HG03175 (cell line): ENCODE data around the gene KCTD11.

ENCODE experiments used
- ATAC-seq: cut with Tn5 transposase; IDR thresholded peaks from one replicate; pipeline ENCODE4 v1.9.1; 2021; ENCODE audit warnings: mild to moderate bottlenecking, moderate library complexity; ENCODE audit not compliant: unreplicated experiment

The KCTD11 gene

GRCh38 chr17:7351665-7352502 is at the start of gene KCTD11:
Gene KCTD11 (plus strand): TSS chr17:7352162.
- peak; percentile 70 for ATAC-seq

DNA sequence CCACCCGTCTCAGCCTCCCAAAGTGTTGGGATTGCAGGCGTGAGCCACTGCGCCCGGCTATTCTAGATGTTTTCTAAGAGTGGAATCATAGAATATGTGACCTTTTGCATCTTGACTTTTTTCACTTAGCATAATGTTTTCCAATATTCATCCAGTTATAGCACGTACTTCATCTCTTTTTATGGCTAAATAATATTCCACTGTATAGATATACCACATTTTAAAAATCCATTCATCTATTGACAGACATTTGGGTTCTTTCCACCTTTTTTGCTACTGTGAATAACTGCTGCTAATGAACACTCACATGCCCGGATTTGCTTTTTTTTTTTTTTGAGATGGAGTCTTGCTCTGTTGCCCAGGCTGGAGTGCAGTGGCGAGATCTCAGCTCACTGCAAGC is 47.8 kb upstream of the KCTD11 start:
- ATAC-seq: no peak

- peak; percentile 78 for ATAC-seq
These were observed 44.9 kb upstream of the KCTD11 start, which contains the start of gene EIF5A for GRCh38 chr17:7306911-7307685. Gene EIF5A (plus strand): TSS chr17:7307628. CDS start chr17:7309636, 2,008 bp downstream.

- ATAC-seq: no peak
These were observed 44.0 kb upstream of the KCTD11 start for GRCh38 chr17:7307686-7308624.

DNA sequence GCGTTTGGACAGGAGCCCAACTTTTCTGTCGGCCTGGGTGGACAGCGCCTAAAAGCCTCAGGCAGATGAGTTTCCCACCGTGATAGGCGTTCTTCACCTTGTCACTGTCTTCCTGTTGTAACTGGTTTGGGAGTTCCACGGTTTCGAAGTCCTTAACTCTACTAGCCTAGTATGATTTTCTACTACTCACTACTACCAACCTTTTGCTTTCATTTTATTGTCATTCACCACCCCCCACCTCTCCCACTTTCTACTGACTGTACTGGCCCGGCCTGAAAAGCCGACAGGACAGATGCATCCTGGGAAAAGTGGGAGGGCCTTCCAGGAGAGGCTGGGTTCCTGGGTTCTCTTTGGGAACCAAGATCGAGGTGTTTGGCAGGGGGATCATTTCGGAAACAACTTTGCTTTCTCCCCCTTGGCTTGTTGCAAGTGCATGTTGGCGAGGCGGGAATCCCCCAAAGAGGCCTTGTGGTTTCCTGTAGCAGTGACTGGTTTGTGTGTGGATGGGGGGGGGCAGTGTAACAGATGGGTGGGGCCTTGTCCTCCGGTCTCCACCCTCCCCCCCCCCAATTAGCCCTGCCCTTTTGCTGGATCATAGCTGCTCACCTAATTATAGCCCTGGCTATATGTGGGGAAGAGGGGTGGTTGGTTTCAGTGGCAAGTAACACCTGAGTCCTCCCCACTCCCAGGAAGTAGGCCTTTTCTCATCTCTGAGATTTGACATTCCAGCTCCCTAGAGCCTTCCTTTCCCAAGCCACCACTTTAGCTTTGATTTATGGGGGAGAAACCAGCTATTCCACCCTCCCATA is 43.1 kb upstream of the KCTD11 start:
- ATAC-seq: no peak

GRCh38 chr17:7309628-7310027 is 42.3 kb upstream of the KCTD11 start:
- no peak for ATAC-seq

DNA sequence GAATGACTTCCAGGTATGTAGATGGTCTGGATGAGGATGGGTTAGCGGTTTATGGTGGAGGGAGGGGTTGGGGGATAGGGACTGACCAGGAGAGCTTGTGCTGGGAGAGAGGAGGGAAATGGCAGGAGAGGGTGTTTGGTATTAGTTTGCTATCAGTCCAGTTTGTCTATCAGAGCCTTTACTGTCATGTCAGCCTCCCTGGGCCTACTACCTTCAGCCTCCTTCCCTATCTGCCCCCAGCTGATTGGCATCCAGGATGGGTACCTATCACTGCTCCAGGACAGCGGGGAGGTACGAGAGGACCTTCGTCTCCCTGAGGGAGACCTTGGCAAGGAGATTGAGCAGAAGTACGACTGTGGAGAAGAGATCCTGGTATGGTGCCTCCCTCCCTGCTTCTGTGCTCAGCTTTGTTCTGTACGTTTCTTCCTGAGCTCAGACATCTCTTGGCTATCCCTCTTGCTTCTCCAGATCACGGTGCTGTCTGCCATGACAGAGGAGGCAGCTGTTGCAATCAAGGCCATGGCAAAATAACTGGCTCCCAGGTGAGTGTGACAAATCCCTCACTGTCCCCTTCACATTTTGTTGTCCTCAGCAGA is 40.8 kb upstream of the KCTD11 start:
- ATAC-seq: no peak

- no peak for ATAC-seq
These were observed 39.4 kb upstream of the KCTD11 start for GRCh38 chr17:7312432-7313087.

DNA sequence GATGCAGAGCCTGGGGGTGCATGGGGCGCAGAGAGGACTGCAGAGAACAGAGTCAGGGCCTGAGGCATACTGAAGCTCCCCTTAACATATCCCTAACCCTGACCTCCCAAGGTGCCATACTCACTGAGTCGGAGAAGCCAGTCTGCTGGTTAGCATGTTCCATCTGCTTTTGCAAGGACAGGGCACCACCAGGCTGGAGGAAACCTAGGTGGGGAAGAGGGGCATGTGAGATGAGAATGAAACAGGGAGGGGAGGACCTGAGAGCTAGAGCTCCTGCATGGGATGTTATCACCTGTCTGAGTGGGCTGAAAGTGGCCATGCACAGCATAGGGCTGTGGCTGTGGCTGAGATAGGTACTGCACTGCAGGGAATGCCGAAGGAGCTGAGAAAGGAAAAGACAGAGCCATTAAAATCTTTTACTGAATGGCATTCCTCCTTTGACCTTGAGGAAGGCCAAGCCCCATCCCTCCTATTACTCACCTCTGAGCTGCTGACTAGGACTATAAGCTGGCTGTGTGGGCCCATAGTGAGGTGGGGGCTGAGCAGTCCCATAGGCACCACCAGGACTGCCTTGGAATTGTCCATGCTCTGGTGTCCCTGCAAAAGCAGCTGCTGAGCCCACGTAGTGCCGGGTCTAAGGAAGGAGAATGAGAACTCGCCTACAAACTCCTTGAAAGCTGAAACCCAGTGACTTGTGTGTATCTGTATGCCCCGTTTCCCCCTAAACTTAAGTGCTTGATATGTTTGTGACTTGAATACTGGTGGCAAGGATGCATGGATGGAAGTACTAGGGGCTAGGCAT is 38.7 kb upstream of the KCTD11 start:
- ATAC-seq: no peak

- no peak for ATAC-seq
These were observed 37.9 kb upstream of the KCTD11 start for GRCh38 chr17:7313890-7314718.

DNA sequence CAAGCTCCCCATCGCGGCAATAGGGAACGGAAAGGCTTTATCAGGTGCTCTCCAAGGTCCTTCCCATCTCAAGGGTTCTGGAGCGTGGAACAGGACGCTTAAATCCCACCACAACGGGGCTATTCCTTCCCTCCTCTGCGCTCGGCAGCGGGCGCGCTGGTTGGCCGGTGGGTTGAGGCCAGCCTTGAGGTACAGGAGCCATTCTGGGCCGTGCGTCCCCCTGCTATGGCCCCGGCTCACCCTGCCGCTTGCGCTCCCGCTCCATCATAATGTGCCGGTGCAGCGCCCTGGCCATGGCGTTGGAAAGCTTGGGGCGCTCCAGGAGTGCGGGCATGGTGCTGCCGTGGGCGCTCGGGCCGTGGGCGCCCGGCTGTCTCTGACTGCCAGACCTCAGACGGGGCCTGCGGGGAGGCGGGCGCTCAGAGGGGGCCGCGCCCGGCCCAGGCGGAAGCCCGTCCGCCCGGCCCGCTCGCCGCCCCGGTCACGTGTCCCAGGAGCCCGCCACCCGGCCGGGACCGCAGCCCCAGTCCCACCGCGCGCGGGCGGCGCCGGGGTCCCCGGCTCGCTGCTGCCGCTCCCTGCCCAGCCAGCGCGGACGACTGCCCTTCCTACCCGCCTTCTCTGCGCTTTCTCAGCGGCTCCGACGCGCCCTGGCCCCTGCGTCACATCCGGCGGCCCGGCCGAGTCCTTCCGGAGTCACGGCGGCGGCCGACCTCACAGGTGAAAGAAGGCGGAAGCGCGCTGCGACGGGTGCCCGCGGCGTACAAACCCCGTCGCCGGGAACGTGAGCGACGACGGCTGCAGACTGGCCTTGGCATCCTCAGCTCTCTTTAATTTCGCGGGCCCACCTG is 37.0 kb upstream of the KCTD11 start, which contains the start of gene GPS2:
GPS2 (minus strand) TSS at position 642 of the 851 bp plus-strand sequence; CDS start at position 334, 308 bp downstream.
- peak; percentile 80 for ATAC-seq

GRCh38 chr17:7315570-7316235 is 36.3 kb upstream of the KCTD11 start:
- ATAC-seq: no peak

GRCh38 chr17:7317161-7317803 is 34.7 kb upstream of the KCTD11 start:
- no peak for ATAC-seq

- no peak for ATAC-seq
These were observed 33.7 kb upstream of the KCTD11 start for GRCh38 chr17:7318121-7318860.

DNA sequence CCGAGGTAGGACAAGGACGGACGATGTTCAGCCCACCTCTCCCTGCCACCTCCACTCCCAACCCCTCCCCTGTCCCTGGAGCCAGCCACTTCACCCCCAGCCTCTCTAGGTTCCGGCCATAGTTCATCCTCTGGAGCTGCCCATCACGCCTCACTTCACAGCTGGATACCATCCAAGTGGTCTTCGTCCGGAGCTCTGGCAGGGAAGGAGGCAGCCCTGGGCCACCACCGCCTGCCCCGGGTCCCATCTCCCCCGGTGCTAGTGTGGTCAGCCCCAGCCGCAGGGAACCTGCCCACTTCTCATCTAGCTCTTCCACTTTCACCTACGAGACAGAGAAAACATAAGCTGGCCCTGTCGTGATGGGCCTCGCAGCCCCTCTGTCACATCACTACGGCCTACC is 30.5 kb upstream of the KCTD11 start:
- ATAC-seq: no peak
